GM18858 (cell line): Measurements from ENCODE around the gene TTC22.

Experiments used
- ATAC-seq: cut with Tn5 transposase; IDR thresholded peaks from one replicate; pipeline ENCODE4 v1.9.1; 2021; ENCODE audit not compliant: unreplicated experiment

TTC22 gene

GRCh38 chr1:54754045-54754444, 47.1 kb downstream of the TTC22 start:
- ATAC-seq: no peak

DNA sequence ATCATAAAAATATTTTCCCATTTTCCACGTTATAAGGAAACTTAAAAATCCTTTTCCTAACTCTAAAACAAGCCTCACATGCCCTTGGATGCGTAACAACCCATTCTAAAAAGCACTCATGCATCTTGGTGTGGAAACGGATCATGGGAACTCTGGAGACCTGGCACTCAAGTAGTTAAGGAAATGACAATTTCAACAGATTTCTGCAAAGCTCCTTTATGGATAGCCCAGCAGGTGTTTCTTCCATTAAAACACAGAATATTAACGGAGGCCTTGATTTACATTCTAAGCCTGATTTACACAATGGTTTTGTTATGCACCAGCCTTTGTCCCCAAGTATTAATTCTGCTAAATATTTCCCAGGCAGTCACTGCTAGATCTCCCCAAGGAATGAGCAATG, 49.7 kb downstream of the TTC22 start:
- no peak for ATAC-seq

DNA sequence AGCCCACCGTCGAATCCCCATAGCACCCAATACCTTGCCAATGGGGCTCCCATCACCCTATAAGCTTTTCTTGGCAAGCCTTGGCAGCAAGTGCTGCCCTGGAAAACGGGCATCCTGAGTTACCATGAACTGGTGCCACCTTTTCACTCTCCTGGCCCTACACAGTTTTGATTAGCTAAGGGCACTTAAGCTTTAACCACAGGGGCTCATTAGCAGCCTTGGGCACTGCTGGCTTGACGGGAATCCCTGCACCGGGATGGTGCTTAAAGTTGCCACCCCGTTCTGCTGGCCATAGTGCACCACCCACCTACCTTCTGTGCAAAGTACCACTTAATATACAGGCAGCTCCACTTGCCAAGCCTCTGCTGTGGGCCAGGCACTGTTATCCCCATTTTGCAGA, 50.5 kb downstream of the TTC22 start:
- no peak for ATAC-seq

- ATAC-seq: no peak
Measured at GRCh38 chr1:54748094-54748835, 52.9 kb downstream of the TTC22 start.

DNA sequence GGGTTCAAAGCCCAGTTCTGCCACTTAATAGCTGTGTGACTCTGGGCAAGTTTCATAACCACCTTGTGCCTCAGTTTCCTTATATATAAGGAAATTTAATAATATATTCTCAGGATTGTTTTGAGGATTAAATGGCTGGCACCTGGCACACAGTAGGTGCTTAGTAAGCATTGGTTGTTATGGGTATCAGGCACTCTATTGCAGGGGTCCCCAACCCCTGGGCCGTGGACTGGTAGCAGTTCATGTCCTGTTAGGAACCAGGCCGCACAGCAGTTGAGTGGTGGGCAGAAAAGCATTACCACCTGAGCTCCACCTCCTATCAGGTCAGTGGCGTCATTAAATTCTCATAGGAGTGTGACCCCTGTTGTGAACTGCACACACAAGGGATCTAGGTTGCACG, 55.3 kb downstream of the TTC22 start:
- no peak for ATAC-seq

DNA sequence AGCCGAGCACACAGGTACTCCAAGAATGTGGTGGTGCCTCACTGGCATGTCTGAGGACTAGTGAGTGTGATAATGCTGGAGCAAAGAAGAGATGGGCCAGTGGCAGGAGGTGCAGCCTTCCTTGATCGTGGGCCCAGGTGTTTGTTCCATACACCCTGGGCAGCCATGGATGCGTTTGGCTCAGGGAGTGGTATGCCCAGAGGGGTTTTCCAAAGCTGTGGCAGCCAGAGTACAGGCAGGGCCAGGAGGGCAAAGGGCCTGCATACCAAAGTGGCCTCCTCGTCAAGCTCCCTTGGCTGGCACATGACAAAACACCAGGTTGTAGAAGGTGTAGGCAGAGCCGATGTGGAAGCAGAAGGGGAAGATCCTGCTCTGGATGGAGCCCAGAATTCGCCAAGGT, 55.8 kb downstream of the TTC22 start:
- ATAC-seq: no peak

- ATAC-seq: no peak
Measured at GRCh38 chr1:54744696-54745095, 56.4 kb downstream of the TTC22 start.

DNA sequence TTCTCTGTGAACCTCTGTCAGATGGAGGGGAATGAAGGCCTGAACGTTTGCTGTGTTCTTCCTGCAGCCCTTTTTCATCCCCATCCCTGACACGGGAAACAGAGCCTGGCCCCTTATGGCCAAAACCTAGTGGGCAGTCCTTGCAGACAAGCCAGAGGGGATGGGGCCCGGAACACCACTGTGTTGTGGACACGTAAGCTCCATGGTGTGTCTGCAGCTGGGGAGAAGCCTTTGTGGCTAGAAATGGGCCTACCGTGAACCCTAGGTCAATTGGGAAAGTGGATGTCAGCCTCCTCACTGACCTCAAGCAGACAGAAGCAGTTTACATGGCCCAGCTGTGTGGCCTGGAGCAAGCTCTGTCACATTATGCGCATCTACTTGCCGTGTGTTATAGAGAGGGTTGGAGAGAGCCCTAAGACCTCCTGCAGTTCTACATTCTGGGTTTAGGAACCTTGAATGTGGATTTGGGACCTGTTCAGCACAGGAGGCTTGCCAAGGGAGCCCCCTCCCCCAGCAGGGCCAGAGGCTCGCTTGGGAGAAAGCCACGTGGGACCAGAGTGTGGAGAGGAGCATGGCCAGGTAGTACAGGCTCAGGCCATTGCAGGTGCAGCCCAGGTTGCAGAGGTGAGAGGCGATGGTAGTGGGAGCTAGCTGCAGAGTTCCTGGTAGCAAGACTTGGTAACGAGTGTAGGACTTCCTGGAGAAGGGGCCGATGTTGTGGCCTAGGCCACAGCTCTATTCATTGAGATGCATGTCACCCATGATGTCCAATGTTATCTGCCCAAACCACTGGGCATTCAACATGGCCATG, 57.5 kb downstream of the TTC22 start:
- ATAC-seq: no peak

GRCh38 chr1:54742282-54742681, 58.8 kb downstream of the TTC22 start:
- no peak for ATAC-seq

GRCh38 chr1:54741531-54741930, 59.6 kb downstream of the TTC22 start:
- ATAC-seq: no peak

DNA sequence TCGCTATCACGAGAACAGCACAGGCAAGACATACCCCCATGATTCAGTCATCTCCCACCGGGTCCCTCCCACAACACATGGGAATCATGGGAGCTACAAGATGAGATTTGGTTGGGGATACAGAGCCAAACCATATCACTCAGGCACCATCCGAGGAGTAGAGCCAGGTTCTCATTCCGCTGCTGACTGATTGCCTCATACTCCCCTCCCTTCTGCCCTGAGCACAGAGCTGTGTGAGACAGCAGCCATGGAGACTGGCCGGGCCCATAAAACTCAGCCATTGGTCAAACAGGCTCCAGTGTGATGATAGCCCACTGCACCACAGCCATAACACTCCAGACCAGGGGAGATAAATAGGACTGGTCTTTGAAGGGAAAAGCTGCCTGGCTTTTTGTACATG, 62.9 kb downstream of the TTC22 start:
- no peak for ATAC-seq

DNA sequence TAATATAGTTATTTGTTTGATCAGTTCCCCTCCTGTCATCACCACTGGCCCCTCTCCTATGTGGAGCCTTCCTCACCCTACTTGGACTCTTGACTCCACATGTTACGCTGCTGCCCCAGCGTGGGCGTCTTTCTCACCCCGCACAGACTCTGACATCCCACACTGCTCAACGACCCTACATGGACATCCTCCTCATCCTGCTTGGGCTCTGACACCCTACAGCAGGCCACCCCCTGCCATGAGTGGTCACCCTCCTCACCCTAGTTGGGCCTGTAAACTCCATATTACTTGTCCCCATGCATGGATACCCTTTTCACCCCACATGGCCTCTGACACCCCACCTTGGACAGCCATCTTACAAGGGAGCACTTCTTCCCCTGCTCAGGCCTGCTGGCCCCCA, 64.4 kb downstream of the TTC22 start:
- no peak for ATAC-seq
